HFFc6 (cell line): ENCODE data around the gene DAZAP1. TPM values are rescaled to one million over a fixed set of nuclear protein-coding genes. Genes with fewer than 3 reads are reported as not detected.
"Not testable (repeated sequence)": the region's sequence is repeated elsewhere in the genome, so short reads cannot be mapped to it uniquely, and the experiment has no call there.

ENCODE experiments used
- DNase-seq: peaks from one replicate; pipeline ENCODE4 v3.0.0-alpha.2; 2018
- H3K27ac Mint-ChIP-seq: 2 replicates; pipeline ENCODE4 v1.8.0; 2020; ENCODE audit warnings: mild to moderate bottlenecking, mixed read lengths
- H3K27me3 Mint-ChIP-seq: 2 replicates; pipeline ENCODE4 v1.8.0; 2021; ENCODE audit warnings: mild to moderate bottlenecking, moderate library complexity, mixed read lengths; ENCODE audit not compliant: insufficient read depth
- H3K36me3 Mint-ChIP-seq: 2 replicates; pipeline ENCODE4 v1.8.0; 2021; ENCODE audit warnings: low read depth, mixed read lengths
- H3K4me1 Mint-ChIP-seq: 2 replicates; pipeline ENCODE4 v1.8.0; 2020; ENCODE audit warnings: low read depth, mixed read lengths
- H3K4me3 Mint-ChIP-seq: 2 replicates; pipeline ENCODE4 v1.8.0; 2020; ENCODE audit warnings: mild to moderate bottlenecking, moderate library complexity, mixed read lengths
- H3K9me3 Mint-ChIP-seq: 2 replicates; pipeline ENCODE4 v1.8.0; 2020; ENCODE audit warnings: mild to moderate bottlenecking, mixed read lengths
- CTCF ChIP-seq: fragments of 200-600 bp; sonication (generic); IDR thresholded peaks from 2 replicates; pipeline ENCODE4 v1.5.0; 2021; ENCODE audit warnings: antibody characterized with exemption, mild to moderate bottlenecking
- total RNA-seq, 6 experiments: library from RNA; stranded (reverse); fragmentation: NEBNext Ultra II Directional; extraction: Animal tissue kit (Norgen Biotek cat#: 25700); gene quantifications; 2 replicates in 1 of 6; 3 replicates in 5 of 6; pipeline ENCODE4 v1.2.3, GENCODE V29; 2021

Gene DAZAP1
- total RNA-seq, 6 experiments from 2014 or later: 87.2 to 109 (median 103) TPM

- H3K27ac Mint-ChIP-seq: peak overlapping the region; percentile 70
- no peak for TF ChIP-seq CTCF
- no peak for DNase-seq
- H3K36me3 Mint-ChIP-seq: peaks cover 18% of the 10 kb centered on the region
- H3K4me1 Mint-ChIP-seq: peaks cover 26% of the 10 kb centered on the region
- H3K27me3 Mint-ChIP-seq: no peaks in the 10 kb centered on the region
- H3K9me3 Mint-ChIP-seq: no peaks in the 10 kb centered on the region
- H3K4me3 Mint-ChIP-seq: peak overlapping the region; percentile 24; the same call in 1 of the 2 replicates
These were observed 10.5 kb downstream of the DAZAP1 start for GRCh38 chr19:1417681-1418495.

- peaks cover 22% of the 10 kb centered on the region for H3K36me3 Mint-ChIP-seq
- DNase-seq: no peak
- peaks cover 26% of the 10 kb centered on the region for H3K4me1 Mint-ChIP-seq
- H3K9me3 Mint-ChIP-seq: no peaks in the 10 kb centered on the region
- no peaks in the 10 kb centered on the region for H3K27me3 Mint-ChIP-seq
- no peak for TF ChIP-seq CTCF
- H3K27ac Mint-ChIP-seq: no peak overlapping the region
- H3K4me3 Mint-ChIP-seq: no peak overlapping the region
These were observed 11.1 kb downstream of the DAZAP1 start for GRCh38 chr19:1418496-1418775.

GRCh38 chr19:1418951-1419738, 11.8 kb downstream of the DAZAP1 start:
- H3K4me3 Mint-ChIP-seq: no peak overlapping the region
- no peaks in the 10 kb centered on the region for H3K9me3 Mint-ChIP-seq
- peaks cover 22% of the 10 kb centered on the region for H3K36me3 Mint-ChIP-seq
- no peaks in the 10 kb centered on the region for H3K27me3 Mint-ChIP-seq
- DNase-seq: no peak
- H3K27ac Mint-ChIP-seq: no peak overlapping the region
- TF ChIP-seq CTCF: no peak
- peaks cover 26% of the 10 kb centered on the region for H3K4me1 Mint-ChIP-seq

- not testable (repeated sequence) for H3K27me3 Mint-ChIP-seq, H3K9me3 Mint-ChIP-seq, H3K4me3 Mint-ChIP-seq, H3K27ac Mint-ChIP-seq, DNase-seq
- H3K4me1 Mint-ChIP-seq: peaks cover 22% of the 10 kb centered on the region
- H3K36me3 Mint-ChIP-seq: peaks cover 22% of the 10 kb centered on the region
These were observed 12.7 kb downstream of the DAZAP1 start for GRCh38 chr19:1420085-1420484.

GRCh38 chr19:1420590-1420989, 13.2 kb downstream of the DAZAP1 start:
- Mint-ChIP-seq H3K27me3 (no peaks in the 10 kb centered on the region; the same call in 1 of the 2 replicates), H3K36me3 (peaks cover 22% of the 10 kb centered on the region), H3K4me1 (peaks cover 17% of the 10 kb centered on the region), H3K4me3 (no peak overlapping the region), H3K27ac (no peak overlapping the region), H3K9me3 (no peaks in the 10 kb centered on the region)
- no peak for TF ChIP-seq CTCF
- DNase-seq: no peak
